Measurements from ENCODE around the gene TSPEAR.

TSPEAR gene

DNA sequence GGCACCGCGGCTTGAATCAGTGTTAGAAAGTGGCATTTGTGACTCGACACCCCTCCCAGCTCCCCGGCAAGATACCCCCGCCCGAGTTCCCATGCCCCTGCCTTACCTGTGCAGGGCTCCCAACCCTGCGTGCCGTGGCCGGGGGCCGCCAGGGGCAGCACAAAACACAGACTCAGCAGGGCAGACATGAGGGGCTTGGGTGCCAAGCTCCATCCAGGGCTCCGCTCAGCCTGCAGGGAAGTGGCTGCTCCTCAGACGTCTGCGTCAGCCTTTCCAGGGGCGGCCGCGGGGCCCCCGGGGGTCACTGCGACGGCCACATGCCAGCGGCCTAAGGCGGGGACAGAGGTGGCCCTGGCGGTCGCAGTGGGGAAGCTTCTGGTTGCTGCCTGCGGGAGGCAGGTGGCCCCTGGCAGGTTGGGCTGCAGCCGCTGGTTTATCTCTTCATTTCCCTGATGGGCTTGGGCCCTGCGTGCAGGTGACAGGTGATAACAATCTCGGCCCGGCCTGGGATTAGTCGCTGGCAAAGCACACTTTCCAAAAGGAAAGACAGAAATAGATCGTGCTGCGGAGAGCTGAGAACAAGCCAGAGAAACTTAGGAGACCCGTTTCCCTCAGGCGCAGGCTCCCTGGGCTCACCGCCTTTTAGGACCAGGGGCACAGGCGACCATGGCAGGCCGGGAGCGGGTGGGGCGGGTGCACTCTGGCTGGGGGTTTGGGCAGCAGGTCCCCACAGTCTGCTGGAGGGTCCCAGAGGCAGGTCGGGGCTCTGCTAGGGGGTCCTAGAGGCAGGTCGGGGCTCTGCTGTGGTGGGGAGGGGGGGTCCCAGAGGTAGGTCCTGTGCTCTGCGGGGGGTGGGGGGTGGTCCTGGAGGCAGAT is at the start of gene TSPEAR:
Gene TSPEAR (minus strand): TSS at position 246 of the 876 bp plus-strand sequence. CDS start 58 bp downstream, at position 188.
- Mint-ChIP-seq H3K27ac (no peak within 1 kb of the TSS), H3K4me1 (peaks cover 19% of the 10 kb centered on the region), H3K27me3 (ENCODE audit: low read depth) (peaks cover 100% of the 10 kb centered on the region), H3K9me3 (peaks cover 2% of the 10 kb centered on the region), H3K4me3 (peak within 1 kb of the TSS; percentile 7 to 46 (median 45)), H3K36me3 (ENCODE audit: low read depth) (no peaks in the 10 kb centered on the region)
- TF ChIP-seq CTCF (IDR thresholded peaks at IDR 0.05; ENCODE audit: unreplicated experiment in 3 of 3) = no peak

DNA sequence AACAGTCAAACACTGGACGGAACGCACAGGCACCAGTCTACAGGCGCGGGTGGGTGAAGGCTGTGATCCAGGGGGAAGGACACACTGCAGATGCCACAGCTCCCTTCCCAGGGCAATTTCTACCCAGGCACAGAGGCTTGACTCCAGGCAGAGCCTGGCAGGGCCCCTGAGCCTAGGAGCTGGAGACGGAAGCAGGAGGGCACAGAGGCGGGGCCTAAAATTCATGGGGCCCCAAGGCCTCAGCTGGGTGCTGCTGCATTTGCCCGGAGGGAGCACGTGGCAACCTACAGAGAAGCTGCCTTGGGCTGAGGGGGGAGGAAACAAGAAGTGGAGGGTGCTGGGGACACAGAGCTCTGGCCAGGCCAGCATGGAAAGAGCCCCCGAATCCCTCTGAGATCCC is 49.0 kb upstream of the TSPEAR start:
- Mint-ChIP-seq H3K27ac (no peak overlapping the region), H3K4me3 (no peak overlapping the region), H3K36me3 (ENCODE audit: low read depth) (no peaks in the 10 kb centered on the region), H3K9me3 (no peaks in the 10 kb centered on the region), H3K4me1 (peaks cover 23% of the 10 kb centered on the region), H3K27me3 (ENCODE audit: low read depth) (peaks cover 10% of the 10 kb centered on the region)
- no peak for TF ChIP-seq CTCF (IDR thresholded peaks at IDR 0.05; ENCODE audit: unreplicated experiment in 3 of 3)

GRCh38 chr21:44759628-44760285 is 48.4 kb upstream of the TSPEAR start:
- Mint-ChIP-seq H3K27ac (no peak overlapping the region), H3K27me3 (ENCODE audit: low read depth) (peaks cover 10% of the 10 kb centered on the region), H3K4me1 (peaks cover 22% of the 10 kb centered on the region), H3K36me3 (ENCODE audit: low read depth) (peaks cover 4% of the 10 kb centered on the region), H3K4me3 (no peak overlapping the region), H3K9me3 (peaks cover 6% of the 10 kb centered on the region)
- TF ChIP-seq CTCF (IDR thresholded peaks at IDR 0.05; ENCODE audit: unreplicated experiment in 3 of 3) = no peak

DNA sequence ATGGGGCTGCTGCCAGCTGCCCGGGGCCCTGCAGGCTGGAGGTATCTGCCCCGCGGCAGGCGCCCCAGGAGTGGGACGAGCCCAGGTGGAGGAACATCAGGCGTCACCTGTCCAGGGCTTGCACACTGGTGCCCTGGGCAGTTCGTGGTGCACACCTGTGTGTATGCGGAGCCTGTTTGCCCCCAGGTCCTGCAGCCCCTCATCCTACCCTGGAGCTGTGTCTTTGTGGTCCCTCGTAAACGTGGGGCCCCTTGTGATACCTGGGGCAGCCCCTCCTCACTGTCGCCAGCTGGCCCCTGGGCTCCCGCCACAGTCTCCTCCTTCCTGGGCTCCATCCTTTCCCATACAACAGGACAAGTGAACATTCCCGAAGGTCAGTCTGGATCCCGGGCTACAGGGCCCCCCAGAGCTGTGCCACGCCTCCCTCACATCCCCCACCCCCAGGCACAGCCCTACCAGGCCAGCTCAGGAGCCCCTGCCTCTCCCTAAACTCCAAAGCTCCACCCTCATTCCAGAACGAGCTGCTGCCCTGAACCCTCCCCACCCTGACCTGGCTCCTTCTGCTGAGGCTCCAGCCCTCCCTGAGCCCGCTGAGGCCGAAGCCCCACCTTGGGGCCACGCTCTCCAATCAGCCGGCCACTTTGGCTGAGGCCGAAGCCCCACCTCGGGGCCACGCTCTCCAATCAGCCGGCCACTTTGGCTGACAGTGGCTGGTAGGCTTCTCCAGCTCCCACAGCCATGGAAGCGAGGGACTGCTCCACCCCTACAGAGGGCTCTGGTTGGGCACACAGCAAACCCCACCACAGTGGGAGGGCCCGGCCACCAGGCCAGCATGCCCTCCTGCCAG is 47.6 kb upstream of the TSPEAR start:
- TF ChIP-seq CTCF (IDR thresholded peaks at IDR 0.05; ENCODE audit: unreplicated experiment in 3 of 3) = no peak
- Mint-ChIP-seq H3K4me3 (no peak overlapping the region), H3K27ac (no peak overlapping the region), H3K9me3 (peaks cover 8% of the 10 kb centered on the region), H3K27me3 (ENCODE audit: low read depth) (peaks cover 10% of the 10 kb centered on the region), H3K36me3 (ENCODE audit: low read depth) (peaks cover 4% of the 10 kb centered on the region), H3K4me1 (peaks cover 22% of the 10 kb centered on the region)

DNA sequence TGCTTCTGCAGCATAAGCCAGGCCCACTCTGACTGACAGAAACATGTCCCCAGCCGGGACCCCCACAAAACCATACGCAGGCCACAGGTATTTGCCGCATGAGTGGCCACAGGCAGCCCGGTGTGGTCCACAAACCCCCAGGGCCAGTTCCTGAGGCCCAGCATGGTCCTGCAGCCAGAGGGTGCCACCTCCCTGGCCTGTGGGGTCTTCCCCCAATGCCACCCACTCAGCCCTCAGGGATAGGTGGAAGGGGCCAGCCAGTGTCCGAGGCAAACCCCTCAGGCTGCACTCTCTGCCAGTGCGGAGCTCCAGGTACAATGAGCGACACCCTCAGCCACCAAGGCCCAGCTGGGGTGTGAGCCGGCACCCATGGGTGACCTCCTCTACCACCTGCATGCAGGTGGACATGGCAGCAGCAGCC is 46.8 kb upstream of the TSPEAR start:
- TF ChIP-seq CTCF (IDR thresholded peaks at IDR 0.05; ENCODE audit: unreplicated experiment in 3 of 3) = no peak
- peaks cover 22% of the 10 kb centered on the region for H3K4me1 Mint-ChIP-seq
- no peak overlapping the region for H3K27ac Mint-ChIP-seq
- H3K4me3 Mint-ChIP-seq = no peak overlapping the region
- peaks cover 12% of the 10 kb centered on the region for H3K9me3 Mint-ChIP-seq
- H3K27me3 Mint-ChIP-seq (ENCODE audit: low read depth) = peaks cover 10% of the 10 kb centered on the region
- H3K36me3 Mint-ChIP-seq (ENCODE audit: low read depth) = peaks cover 4% of the 10 kb centered on the region

All from nephron (organoid).